ENCODE data around the gene ALB. TPM values are rescaled to one million over a fixed set of nuclear protein-coding genes. Genes with fewer than 3 reads are reported as not detected.

ALB gene
- total RNA-seq, 1 experiment from 2014 or later, result not detected

GRCh38 chr4:73417342-73417741, 13.3 kb downstream of the ALB start:
- H3K4me3 Mint-ChIP-seq (ENCODE audit: low read depth, unreplicated experiment), result no peak overlapping the region
- intact Hi-C loops (cut with micrococcal nuclease; ENCODE audit: unreplicated experiment), result no loop called here
- BruUV-seq (replicated peaks), result no TSS peak
- H3K9me3 Mint-ChIP-seq (ENCODE audit: low read depth, unreplicated experiment), result no peaks in the 10 kb centered on the region
- no peak for TF ChIP-seq CTCF (IDR thresholded peaks at IDR 0.05; ENCODE audit: unreplicated experiment)
- CTCF ChIA-PET, result no interaction called here
- no peak for DNase-seq
- no peaks in the 10 kb centered on the region for H3K36me3 Mint-ChIP-seq (ENCODE audit: insufficient read depth, unreplicated experiment)
- no peaks in the 10 kb centered on the region for H3K4me1 Mint-ChIP-seq (ENCODE audit: low read depth, unreplicated experiment)
- H3K27ac Mint-ChIP-seq (ENCODE audit: unreplicated experiment), result no peak overlapping the region
- H3K27me3 Mint-ChIP-seq (ENCODE audit: unreplicated experiment), result no peaks in the 10 kb centered on the region

- TF ChIP-seq CTCF (IDR thresholded peaks at IDR 0.05; ENCODE audit: unreplicated experiment), result no peak
- H3K9me3 Mint-ChIP-seq (ENCODE audit: low read depth, unreplicated experiment), result no peaks in the 10 kb centered on the region
- H3K27me3 Mint-ChIP-seq (ENCODE audit: unreplicated experiment), result no peaks in the 10 kb centered on the region
- H3K27ac Mint-ChIP-seq (ENCODE audit: unreplicated experiment), result no peak overlapping the region
- no peak for DNase-seq
- intact Hi-C loops (cut with micrococcal nuclease; ENCODE audit: unreplicated experiment), result no loop called here
- H3K4me1 Mint-ChIP-seq (ENCODE audit: low read depth, unreplicated experiment), result no peaks in the 10 kb centered on the region
- BruUV-seq (replicated peaks), result no TSS peak
- H3K4me3 Mint-ChIP-seq (ENCODE audit: low read depth, unreplicated experiment), result no peak overlapping the region
- no peaks in the 10 kb centered on the region for H3K36me3 Mint-ChIP-seq (ENCODE audit: insufficient read depth, unreplicated experiment)
- CTCF ChIA-PET, result no interaction called here
Observed at GRCh38 chr4:73417973-73418372, 13.9 kb downstream of the ALB start.

- no peaks in the 10 kb centered on the region for H3K36me3 Mint-ChIP-seq (ENCODE audit: insufficient read depth, unreplicated experiment)
- TF ChIP-seq CTCF (IDR thresholded peaks at IDR 0.05; ENCODE audit: unreplicated experiment), result no peak
Observed at GRCh38 chr4:73418677-73419076, 14.6 kb downstream of the ALB start.

GRCh38 chr4:73419106-73420038, 15.3 kb downstream of the ALB start:
- DNase-seq, result no peak
- Mint-ChIP-seq H3K4me1 (ENCODE audit: low read depth, unreplicated experiment) (no peaks in the 10 kb centered on the region), H3K27me3 (ENCODE audit: unreplicated experiment) (no peaks in the 10 kb centered on the region), H3K9me3 (ENCODE audit: low read depth, unreplicated experiment) (no peaks in the 10 kb centered on the region), H3K36me3 (ENCODE audit: insufficient read depth, unreplicated experiment) (no peaks in the 10 kb centered on the region), H3K4me3 (ENCODE audit: low read depth, unreplicated experiment) (no peak overlapping the region), H3K27ac (ENCODE audit: unreplicated experiment) (no peak overlapping the region)
- no peak for TF ChIP-seq CTCF (IDR thresholded peaks at IDR 0.05; ENCODE audit: unreplicated experiment)
- BruUV-seq (replicated peaks), result no TSS peak
- intact Hi-C loops (cut with micrococcal nuclease; ENCODE audit: unreplicated experiment), result no loop called here
- CTCF ChIA-PET, result no interaction called here

More at GRCh38 chr4:73418677-73419076, 14.6 kb downstream of the ALB start:
- H3K4me3 Mint-ChIP-seq (ENCODE audit: low read depth, unreplicated experiment), result no peak overlapping the region
- CTCF ChIA-PET, result no interaction called here
- H3K9me3 Mint-ChIP-seq (ENCODE audit: low read depth, unreplicated experiment), result no peaks in the 10 kb centered on the region
- no peak overlapping the region for H3K27ac Mint-ChIP-seq (ENCODE audit: unreplicated experiment)
- intact Hi-C loops (cut with micrococcal nuclease; ENCODE audit: unreplicated experiment), result no loop called here
- H3K4me1 Mint-ChIP-seq (ENCODE audit: low read depth, unreplicated experiment), result no peaks in the 10 kb centered on the region
- no TSS peak for BruUV-seq (replicated peaks)
- H3K27me3 Mint-ChIP-seq (ENCODE audit: unreplicated experiment), result no peaks in the 10 kb centered on the region
- no peak for DNase-seq

Data from Calu3 (cell line).